ENCODE measurements around the gene SH3PXD2A. TPM values are rescaled to one million over a fixed set of nuclear protein-coding genes. Genes with fewer than 3 reads are reported as not detected.

SH3PXD2A gene
- total and polyA plus RNA-seq, 9 of the 15 experiments (the other 6 are each of a cell fraction or from before 2014, with no cell fraction given): 0.41 to 9.3 (median 2.5) TPM

DNA sequence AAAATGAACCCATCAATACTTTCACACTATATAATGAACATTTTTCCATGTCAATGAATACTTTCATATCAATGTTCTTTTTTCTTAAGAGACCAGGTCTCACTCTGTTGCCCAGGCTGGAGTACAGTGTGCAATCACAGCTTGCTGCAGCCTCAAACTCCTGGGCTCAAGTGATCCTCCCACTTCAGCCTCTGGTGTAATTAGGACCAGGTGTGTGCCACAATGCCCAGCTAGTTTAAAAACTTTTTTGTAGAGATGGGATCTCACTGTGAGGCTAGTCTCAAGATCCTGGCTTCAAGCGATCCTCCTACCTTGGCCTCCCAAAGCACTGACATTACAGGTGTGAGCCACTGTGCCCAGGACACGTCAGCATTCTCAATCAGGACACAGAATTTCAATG, 85.2 kb downstream of the SH3PXD2A start:
- Histone ChIP-seq H3K9ac (ENCODE audit: insufficient read depth in 1 of 2, low read depth in 2 of 2, low read length in 2 of 2) (no peak overlapping the region), H2AFZ (ENCODE audit: low read depth, low read length) (no peak overlapping the region), H3K27me3 (ENCODE audit: control insufficient read depth in 2 of 2, insufficient read depth in 2 of 2, low read length in 2 of 2) (peaks cover 0 to 27% of the 10 kb centered on the region in 2 experiments; a peak in 2 of 5 replicates), H3K4me3 (no peak overlapping the region), H3K4me2 (ENCODE audit: insufficient read depth, low read length) (no peak overlapping the region), H3K27ac (ENCODE audit: extremely low read depth, low read depth, low read length) (no peak overlapping the region), H3K79me2 (ENCODE audit: control insufficient read depth, insufficient read depth, low read length) (no peaks in the 10 kb centered on the region), H3K4me1 (replicated peaks in 1 of 2; ENCODE audit: control insufficient read depth in 2 of 2, insufficient read depth in 2 of 2, low read length in 2 of 2) (peaks cover 3 to 12% of the 10 kb centered on the region in 2 experiments; a peak in 4 of 5 replicates), H3K36me3 (ENCODE audit: control insufficient read depth, insufficient read depth, low read length) (no peaks in the 10 kb centered on the region), H4K20me1 (replicated peaks; ENCODE audit: control insufficient read depth, insufficient read depth, low read length) (no peaks in the 10 kb centered on the region; the same call in 1 of the 2 replicates), H3K9me1 (ENCODE audit: control insufficient read depth, insufficient read depth, low read length) (no peaks in the 10 kb centered on the region), H3K9me3 (replicated peaks; ENCODE audit: control insufficient read depth, insufficient read depth, low read depth, low read length) (no peaks in the 10 kb centered on the region)
- ATAC-seq (no peak), DNase-seq (ENCODE audit: extremely low read depth in 1 of 4, low spot score in 3 of 4) (no peak), FAIRE-seq (no peak)
- ChIA-PET CTCF (ENCODE audit: low intra/inter-chr PET ratio) (no interaction called here), POLR2A (no interaction called here)
- in situ Hi-C loops (cut with MboI): no loop called here
- no TSS peak for BruUV-seq (replicated peaks)
- no peak for TF ChIP-seq RFX5 (IDR thresholded peaks at IDR 0.05; ENCODE audit: low read depth, low read length)
- TF ChIP-seq HDAC2 (IDR thresholded peaks at IDR 0.05): no peak
- TF ChIP-seq HDAC1 (IDR thresholded peaks at IDR 0.05): no peak
- TF ChIP-seq ZNF57 (CRISPR knock-in tag; IDR thresholded peaks at IDR 0.05): no peak
- no peak for TF ChIP-seq ZSCAN29 (IDR thresholded peaks at IDR 0.05)
- no peak for TF ChIP-seq TOE1 (IDR thresholded peaks at IDR 0.05; ENCODE audit: borderline replicate concordance)
- no peak for TF ChIP-seq TOE1 (CRISPR knock-in tag; IDR thresholded peaks at IDR 0.05; ENCODE audit: borderline replicate concordance, low read depth)
- no peak for TF ChIP-seq MTA3 (IDR thresholded peaks at IDR 0.05; ENCODE audit: borderline replicate concordance)
- TF ChIP-seq DDX20 (tag; IDR thresholded peaks at IDR 0.05; ENCODE audit: low read depth): no peak
- TF ChIP-seq, protein P1, sequence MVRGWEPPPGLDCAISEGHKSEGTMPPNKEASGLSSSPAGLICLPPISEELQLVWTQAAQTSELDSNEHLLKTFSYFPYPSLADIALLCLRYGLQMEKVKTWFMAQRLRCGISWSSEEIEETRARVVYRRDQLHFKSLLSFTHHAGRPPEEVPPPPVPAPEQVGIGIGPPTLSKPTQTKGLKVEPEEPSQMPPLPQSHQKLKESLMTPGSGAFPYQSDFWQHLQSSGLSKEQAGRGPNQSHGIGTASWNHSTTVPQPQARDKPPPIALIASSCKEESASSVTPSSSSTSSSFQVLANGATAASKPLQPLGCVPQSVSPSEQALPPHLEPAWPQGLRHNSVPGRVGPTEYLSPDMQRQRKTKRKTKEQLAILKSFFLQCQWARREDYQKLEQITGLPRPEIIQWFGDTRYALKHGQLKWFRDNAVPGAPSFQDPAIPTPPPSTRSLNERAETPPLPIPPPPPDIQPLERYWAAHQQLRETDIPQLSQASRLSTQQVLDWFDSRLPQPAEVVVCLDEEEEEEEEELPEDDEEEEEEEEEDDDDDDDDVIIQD (CRISPR knock-in tag; IDR thresholded peaks at IDR 0.05): no peak
- TF ChIP-seq PURB (CRISPR knock-in tag; IDR thresholded peaks at IDR 0.05; ENCODE audit: low read depth): no peak
- TF ChIP-seq C11orf30 (IDR thresholded peaks at IDR 0.05; ENCODE audit: low read depth): no peak
- no peak for TF ChIP-seq ZNF644 (tag; IDR thresholded peaks at IDR 0.05; ENCODE audit: low read depth)
- TF ChIP-seq ZNF175 (CRISPR knock-in tag; IDR thresholded peaks at IDR 0.05; ENCODE audit: low read depth): no peak
- TF ChIP-seq TAF7 (tag; IDR thresholded peaks at IDR 0.05): no peak
- no peak for TF ChIP-seq ZBTB8A (IDR thresholded peaks at IDR 0.05; ENCODE audit: partially characterized antibody)
- no peak for TF ChIP-seq RBFOX2 (IDR thresholded peaks at IDR 0.05; ENCODE audit: low read depth, low read length)
- TF ChIP-seq, protein P2, sequence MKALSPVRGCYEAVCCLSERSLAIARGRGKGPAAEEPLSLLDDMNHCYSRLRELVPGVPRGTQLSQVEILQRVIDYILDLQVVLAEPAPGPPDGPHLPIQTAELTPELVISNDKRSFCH (CRISPR knock-in tag; IDR thresholded peaks at IDR 0.05): no peak
- TF ChIP-seq, protein P2 (tag; IDR thresholded peaks at IDR 0.05): no peak
- TF ChIP-seq, protein P3, sequence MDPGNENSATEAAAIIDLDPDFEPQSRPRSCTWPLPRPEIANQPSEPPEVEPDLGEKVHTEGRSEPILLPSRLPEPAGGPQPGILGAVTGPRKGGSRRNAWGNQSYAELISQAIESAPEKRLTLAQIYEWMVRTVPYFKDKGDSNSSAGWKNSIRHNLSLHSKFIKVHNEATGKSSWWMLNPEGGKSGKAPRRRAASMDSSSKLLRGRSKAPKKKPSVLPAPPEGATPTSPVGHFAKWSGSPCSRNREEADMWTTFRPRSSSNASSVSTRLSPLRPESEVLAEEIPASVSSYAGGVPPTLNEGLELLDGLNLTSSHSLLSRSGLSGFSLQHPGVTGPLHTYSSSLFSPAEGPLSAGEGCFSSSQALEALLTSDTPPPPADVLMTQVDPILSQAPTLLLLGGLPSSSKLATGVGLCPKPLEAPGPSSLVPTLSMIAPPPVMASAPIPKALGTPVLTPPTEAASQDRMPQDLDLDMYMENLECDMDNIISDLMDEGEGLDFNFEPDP (CRISPR knock-in tag; IDR thresholded peaks at IDR 0.05): no peak
- TF ChIP-seq FOXM1 (IDR thresholded peaks at IDR 0.05; ENCODE audit: low read depth): no peak
- no peak for TF ChIP-seq FOXM1 (CRISPR knock-in tag; IDR thresholded peaks at IDR 0.05; ENCODE audit: low read depth)
- intact Hi-C loops (cut with micrococcal nuclease): no loop called here
- 6% methylated on average over 2 of the region's 2 CpGs for WGBS (ENCODE audit: insufficient coverage, low coverage, missing lambda C conversion rate)

Data from K562 (cell line).